Measurements from ENCODE around the gene NDUFS1. TPM values are rescaled to one million over a fixed set of nuclear protein-coding genes. Genes with fewer than 3 reads are reported as not detected.

Gene NDUFS1
- total and polyA plus RNA-seq, 10 of the 15 experiments (the other 5 are each of a cell fraction or from before 2014, with no cell fraction given): 62.6 to 108 (median 90.4) TPM

GRCh38 chr2:206144383-206144782, 14.9 kb downstream of the NDUFS1 start:
- Histone ChIP-seq H3K4me3 (no peak overlapping the region), H3K9ac (ENCODE audit: control insufficient read depth, insufficient read depth, low read length) (no peak overlapping the region), H3K4me2 (ENCODE audit: control insufficient read depth, insufficient read depth) (no peak overlapping the region), H3K27me3 (replicated peaks in 1 of 2; ENCODE audit: control insufficient read depth in 2 of 2, insufficient read depth in 2 of 2, low read length in 1 of 2) (no peaks in the 10 kb centered on the region), H3K36me3 (ENCODE audit: control insufficient read depth in 2 of 2, insufficient read depth in 2 of 2, low read length in 1 of 2) (peaks cover 2 to 13% of the 10 kb centered on the region in 2 experiments), H2AFZ (ENCODE audit: control insufficient read depth, low read depth, low read length) (no peak overlapping the region), H4K20me1 (ENCODE audit: control insufficient read depth, insufficient read depth) (no peaks in the 10 kb centered on the region), H3K79me2 (ENCODE audit: control insufficient read depth, insufficient read depth, low read length) (no peaks in the 10 kb centered on the region), H3K27ac (ENCODE audit: control insufficient read depth, insufficient read depth) (no peak overlapping the region), H3K9me3 (replicated peaks; ENCODE audit: control insufficient read depth, insufficient read depth, low read length) (no peaks in the 10 kb centered on the region), H3K4me1 (ENCODE audit: control insufficient read depth, insufficient read depth, low read length) (no peaks in the 10 kb centered on the region)
- FAIRE-seq (no peak), DNase-seq (ENCODE audit: low read depth, low spot score) (no peak), ATAC-seq (no peak)
- CTCF ChIA-PET: interaction anchor here (0.6 to 3.0 kb wide), 3 partner anchors 9 to 42 kb away, joined by 3 to 13 read pairs (median 3); no protein-coding TSS in a partner anchor
- RAD21 ChIA-PET (ENCODE audit: unreplicated experiment): no interaction called here
- BruUV-seq (replicated peaks): no TSS peak
- in situ Hi-C loops (cut with MboI) (no loop called here), intact Hi-C loops (cut with micrococcal nuclease; ENCODE audit: unreplicated experiment) (no loop called here)
- no peak for TF ChIP-seq EP300 (IDR thresholded peaks at IDR 0.05; ENCODE audit: borderline replicate concordance in 1 of 2, control insufficient read depth in 1 of 2, low read depth in 2 of 2, low read length in 2 of 2)
- POLR2A ChIA-PET: interaction anchor here (0.6 kb wide), 1 partner anchor 1231 kb away, joined by 3 read pairs; no protein-coding TSS in a partner anchor
- 98% methylated on average over 2 of the region's 2 CpGs for WGBS (ENCODE audit: insufficient coverage, insufficient replicate concordance, low lambda C conversion rate, missing lambda C conversion rate)
- SMC1A ChIA-PET (ENCODE audit: uncharacterized antibody, unreplicated experiment): interaction anchor here (1.2 kb wide), 1 partner anchor 20 kb away, joined by 3 read pairs; no protein-coding TSS in a partner anchor

- FAIRE-seq: no peak
- CTCF ChIA-PET: interaction anchor here (3.0 kb wide), 1 partner anchor 10 kb away, joined by 13 read pairs; no protein-coding TSS in a partner anchor
- Histone ChIP-seq H3K9ac (ENCODE audit: control insufficient read depth, insufficient read depth, low read length) (no peak overlapping the region), H3K4me3 (no peak overlapping the region), H3K27me3 (replicated peaks in 1 of 2; ENCODE audit: control insufficient read depth in 2 of 2, insufficient read depth in 2 of 2, low read length in 1 of 2) (no peaks in the 10 kb centered on the region), H3K4me2 (ENCODE audit: control insufficient read depth, insufficient read depth) (no peak overlapping the region), H3K9me3 (replicated peaks; ENCODE audit: control insufficient read depth, insufficient read depth, low read length) (no peaks in the 10 kb centered on the region), H3K36me3 (ENCODE audit: control insufficient read depth in 2 of 2, insufficient read depth in 2 of 2, low read length in 1 of 2) (peaks cover 2 to 13% of the 10 kb centered on the region in 2 experiments; a peak in 3 of 4 replicates), H2AFZ (ENCODE audit: control insufficient read depth, low read depth, low read length) (no peak overlapping the region), H3K27ac (ENCODE audit: control insufficient read depth, insufficient read depth) (no peak overlapping the region), H3K4me1 (ENCODE audit: control insufficient read depth, insufficient read depth, low read length) (no peaks in the 10 kb centered on the region), H3K79me2 (ENCODE audit: control insufficient read depth, insufficient read depth, low read length) (no peaks in the 10 kb centered on the region), H4K20me1 (ENCODE audit: control insufficient read depth, insufficient read depth) (no peaks in the 10 kb centered on the region)
- in situ Hi-C loops (cut with MboI): no loop called here
- BruUV-seq (replicated peaks): no TSS peak
- SMC1A ChIA-PET (ENCODE audit: uncharacterized antibody, unreplicated experiment): interaction anchor here (0.6 to 1.2 kb wide), 2 partner anchors 20 to 125 kb away, joined by 3 read pairs; no protein-coding TSS in a partner anchor
- no peak for DNase-seq (ENCODE audit: low read depth, low spot score)
- 100% methylated on average over 4 of the region's 4 CpGs for WGBS (ENCODE audit: insufficient coverage, insufficient replicate concordance, low lambda C conversion rate, missing lambda C conversion rate)
- POLR2A ChIA-PET: interaction anchor here (0.8 kb wide), 1 partner anchor 9 kb away, joined by 6 read pairs; no protein-coding TSS in a partner anchor
- intact Hi-C loops (cut with micrococcal nuclease; ENCODE audit: unreplicated experiment): no loop called here
- ATAC-seq: no peak
- TF ChIP-seq NRF1 (conservative IDR thresholded peaks at IDR 0.05; ENCODE audit: low read depth, low read length) (no peak), RFX5 (IDR thresholded peaks at IDR 0.05; ENCODE audit: low read depth, low read length) (no peak), PML (IDR thresholded peaks at IDR 0.05; ENCODE audit: low read length) (no peak), ATF3 (IDR thresholded peaks at IDR 0.05; ENCODE audit: borderline replicate concordance, extremely low read depth, low read depth, low read length) (no peak), HDAC2 (IDR thresholded peaks at IDR 0.05) (no peak), CHD1 (IDR thresholded peaks at IDR 0.05; ENCODE audit: low read depth, low read length) (no peak), USF2 (IDR thresholded peaks at IDR 0.05; ENCODE audit: borderline replicate concordance, low read depth, low read length) (no peak)
- RAD21 ChIA-PET (ENCODE audit: unreplicated experiment): no interaction called here
Observed at GRCh38 chr2:206143451-206143850, 15.8 kb downstream of the NDUFS1 start.

All from GM12878 (cell line).